Renal pelvis (tissue), 4 donors: ENCODE results near the gene LUC7L3. TPM values are rescaled to one million over a fixed set of nuclear protein-coding genes. Genes with fewer than 3 reads are reported as not detected.

Experiments
- DNase-seq: peaks from one replicate; pipeline ENCODE4 v3.0.0-alpha.2; 2013
- polyA plus RNA-seq, 3 donors: library from polyadenylated mRNA; unstranded; fragments of 120-200 nt; gene quantifications; one replicate each; pipeline ENCODE4 v1.2.1, GENCODE V29; 2013; ENCODE audit not compliant: insufficient read length in 3 of 3

Gene LUC7L3
- polyA plus RNA-seq, 3 donors = 539 to 647 (median 601) TPM

GRCh38 chr17:50684288-50684611, 35.2 kb upstream of the LUC7L3 start:
- no peak for DNase-seq

GRCh38 chr17:50684612-50685333, 34.6 kb upstream of the LUC7L3 start:
- DNase-seq = no peak

- no peak for DNase-seq
Measured at GRCh38 chr17:50685334-50685665, 34.1 kb upstream of the LUC7L3 start.

GRCh38 chr17:50685691-50686493, 33.5 kb upstream of the LUC7L3 start:
- no peak for DNase-seq

GRCh38 chr17:50686494-50687199, 32.8 kb upstream of the LUC7L3 start:
- no peak for DNase-seq

GRCh38 chr17:50687200-50688066, 32.0 kb upstream of the LUC7L3 start:
- DNase-seq = no peak

- no peak for DNase-seq
Measured at GRCh38 chr17:50688245-50688644, 31.2 kb upstream of the LUC7L3 start.

GRCh38 chr17:50689251-50689650, 30.2 kb upstream of the LUC7L3 start:
- DNase-seq = no peak

- DNase-seq = no peak
Measured at GRCh38 chr17:50689956-50690886, 29.2 kb upstream of the LUC7L3 start.

- no peak for DNase-seq
Measured at GRCh38 chr17:50690887-50691549, 28.4 kb upstream of the LUC7L3 start.

GRCh38 chr17:50691550-50692447, 27.6 kb upstream of the LUC7L3 start:
- no peak for DNase-seq

GRCh38 chr17:50692448-50693035, 26.9 kb upstream of the LUC7L3 start:
- no peak for DNase-seq

GRCh38 chr17:50693036-50693682, 26.2 kb upstream of the LUC7L3 start:
- DNase-seq = no peak

- DNase-seq = no peak
Measured at GRCh38 chr17:50696365-50696879, 23.0 kb upstream of the LUC7L3 start.

- DNase-seq = no peak
Measured at GRCh38 chr17:50697062-50697461, 22.3 kb upstream of the LUC7L3 start.

- no peak for DNase-seq
Measured at GRCh38 chr17:50697663-50698272, 21.6 kb upstream of the LUC7L3 start.

- no peak for DNase-seq
Measured at GRCh38 chr17:50699410-50699809, 20.0 kb upstream of the LUC7L3 start.

- no peak for DNase-seq
Measured at GRCh38 chr17:50703162-50703561, 16.2 kb upstream of the LUC7L3 start.
